HepG2 (cell line): Measurements from ENCODE around the gene NGB. TPM values are rescaled to one million over a fixed set of nuclear protein-coding genes. Genes with fewer than 3 reads are reported as not detected.

Source experiments
- ATAC-seq: fragments of 200-7000 bp; cut with Tn5 transposase; 3 replicates; pipeline ENCODE4 v1.9.1; 2020; ENCODE audit warnings: mild to moderate bottlenecking, moderate library complexity
- BruUV-seq: library from RNA; stranded (reverse); fragments of 400-500 nt; replicated peaks from 2 replicates; lab custom pipeline; 2021; lab: Mats Ljungman, UMichigan
- CTCF ChIA-PET: fragments of 300-600 bp; formaldehyde crosslinking; extraction: SDS; loops from one replicate; lab custom pipeline; 2021; ENCODE audit warnings: low total read pairs, inconsistent platforms, low intra/inter-chr PET ratio; lab: Yijun Ruan, JAX
- POLR2A ChIA-PET: fragments of 350-600 bp; sonication (Branson Sonifier 250); formaldehyde crosslinking; loops from one replicate; lab custom pipeline; 2020; ENCODE audit warnings: antibody characterized with exemption, inconsistent platforms; lab: Yijun Ruan, JAX
- DNase-seq: peaks from one replicate; pipeline ENCODE4 v3.0.0-alpha.2; 2015; ENCODE audit warnings: low spot score
- FAIRE-seq: peaks from 3 replicates; lab custom pipeline; 2011; peaks lifted over from hg19 to GRCh38; lab: Jason Lieb, UNC
- H2AFZ ChIP-seq: one replicate; pipeline ENCODE4 v1.6.1; 2011; ENCODE audit warnings: low read length, inconsistent platforms
- H3K27ac ChIP-seq: fragments of 300-600 bp; 3 replicates; pipeline ENCODE4 v1.8.0; 2011; ENCODE audit warnings: mixed run types, mild to moderate bottlenecking, mixed read lengths, low read length, inconsistent platforms; ENCODE audit not compliant: insufficient read depth; ENCODE audit errors: extremely low read length
- H3K27me3 ChIP-seq, 2 experiments: fragments of 200-600 bp in 1 of 2; 2 replicates in 1 of 2; 3 replicates in 1 of 2; pipeline versions ENCODE4 v1.6.0 to v1.8.0; 2011; ENCODE audit warnings: low read length in 2 of 2, mild to moderate bottlenecking in 2 of 2, moderate library complexity in 2 of 2, inconsistent platforms in 1 of 2; ENCODE audit not compliant: insufficient read depth in 2 of 2, control insufficient read depth in 1 of 2
- H3K36me3 ChIP-seq, 2 experiments: fragments of 200-600 bp in 1 of 2; replicated peaks in 1 of 2; 2 replicates in 1 of 2; 3 replicates in 1 of 2; pipeline versions ENCODE4 v1.5.1 to v1.8.0; 2011; ENCODE audit warnings: low read length in 2 of 2, inconsistent platforms in 1 of 2; ENCODE audit not compliant: insufficient read depth in 2 of 2, control insufficient read depth in 1 of 2
- H3K4me1 ChIP-seq: 2 replicates; pipeline ENCODE4 v1.5.1; 2012; ENCODE audit warnings: low read length, inconsistent platforms; ENCODE audit not compliant: insufficient read depth
- H3K4me2 ChIP-seq: 2 replicates; pipeline ENCODE4 v1.6.0; 2011; ENCODE audit warnings: low read depth, low read length, inconsistent platforms
- H3K4me3 ChIP-seq, 3 experiments: fragments of 200-600 bp in 1 of 3; sonication (generic), shearing (Covaris generic) in 1 of 3; replicated peaks in 1 of 3; 2 replicates each; pipeline ENCODE4 v1.5.1; 2011 to 2016; ENCODE audit warnings: low read length in 3 of 3, inconsistent platforms in 2 of 3, low read depth in 2 of 3, mild to moderate bottlenecking in 2 of 3, control low read depth in 1 of 3, mixed read lengths in 1 of 3; ENCODE audit not compliant: insufficient read depth in 1 of 3
- H3K79me2 ChIP-seq: one replicate; pipeline ENCODE4 v1.6.1; 2011; ENCODE audit warnings: low read length, inconsistent platforms; ENCODE audit not compliant: insufficient read depth
- H3K9ac ChIP-seq: 2 replicates; pipeline ENCODE4 v1.6.0; 2011; ENCODE audit warnings: mild to moderate bottlenecking, low read depth, low read length, inconsistent platforms; ENCODE audit not compliant: insufficient read depth
- H3K9me3 ChIP-seq: 2 replicates; pipeline ENCODE4 v1.5.1; 2012; ENCODE audit warnings: mild to moderate bottlenecking, low read length
- H4K20me1 ChIP-seq: 2 replicates; pipeline ENCODE4 v1.6.0; 2011; ENCODE audit warnings: inconsistent platforms, mild to moderate bottlenecking, low read length, moderate library complexity; ENCODE audit not compliant: insufficient read depth
- GABPA ChIP-seq, 2 experiments: IDR thresholded peaks; 2 replicates each; pipeline ENCODE4 v1.6.1; 2011 to 2016; ENCODE audit warnings: low read depth in 2 of 2, low read length in 1 of 2, missing biosample characterization in 1 of 2, missing genetic modification characterization in 1 of 2
- HDAC1 ChIP-seq: sonication (generic); formaldehyde crosslinking; IDR thresholded peaks from 2 replicates; pipeline ENCODE4 v1.5.1; 2020; ENCODE audit warnings: mild to moderate bottlenecking, missing genetic modification reagents
- THRA ChIP-seq: sonication (generic); formaldehyde crosslinking; IDR thresholded peaks from 2 replicates; pipeline ENCODE4 v1.4.0; 2020; ENCODE audit warnings: missing genetic modification reagents, borderline replicate concordance
- ZC3H4 ChIP-seq: sonication (generic); formaldehyde crosslinking; IDR thresholded peaks from 2 replicates; pipeline ENCODE4 v1.4.0; 2020; ENCODE audit warnings: missing genetic modification reagents, borderline replicate concordance
- ZFP41 ChIP-seq: sonication (generic); formaldehyde crosslinking; IDR thresholded peaks from 2 replicates; pipeline ENCODE4 v1.4.0; 2020; ENCODE audit warnings: mild to moderate bottlenecking, missing genetic modification reagents, borderline replicate concordance
- ZNF552 ChIP-seq: sonication (generic); formaldehyde crosslinking; IDR thresholded peaks from 2 replicates; pipeline ENCODE4 v1.9.0; 2022; ENCODE audit warnings: missing genetic modification reagents, mild to moderate bottlenecking, borderline replicate concordance
- ZNF704 ChIP-seq: sonication (generic); formaldehyde crosslinking; IDR thresholded peaks from 2 replicates; pipeline ENCODE4 v1.8.1; 2023; ENCODE audit warnings: mild to moderate bottlenecking, inconsistent platforms, moderate library complexity, missing genetic modification reagents, borderline replicate concordance
- ZNF747 ChIP-seq: sonication (generic); formaldehyde crosslinking; IDR thresholded peaks from 2 replicates; pipeline ENCODE4 v1.8.1; 2023; ENCODE audit warnings: missing genetic modification reagents, mild to moderate bottlenecking, borderline replicate concordance
- WGBS: methylation state at CpG from one replicate; pipeline ENCODE4 v1.1.6; 2017; ENCODE audit warnings: low lambda C conversion rate; 5-methylcytosine and 5-hydroxymethylcytosine counted together
- in situ Hi-C: cut with HindIII; loops from 2 replicates; pipeline ENCODE4 v1.10.0; 2017; ENCODE audit warnings: low pct_unique_long_range_greater_than_20kb; ENCODE audit not compliant: extremely low pct_ligation_motif_present
- intact Hi-C: fragments of 100-400 bp; cut with micrococcal nuclease; formaldehyde crosslinking; loops from one replicate; pipeline ENCODE4 v1.10.0; 2022; ENCODE audit not compliant: unreplicated experiment
- polyA plus RNA-seq, 8 experiments: library from polyadenylated mRNA; depleted of rRNA in 3 of 8; stranded (reverse) in 7 of 8; unstranded in 1 of 8; fragments of >200 nt; fragmentation: Illumina TruSeq in 4 of 8; extraction: Trizol in 4 of 8; gene quantifications; 2 replicates each; pipeline versions ENCODE4 v1.2.1 to v1.2.3, GENCODE V29; 2011 to 2016; ENCODE audit warnings: low read depth in 4 of 8, missing spikeins in 1 of 8, mixed read lengths in 1 of 8; ENCODE audit not compliant: insufficient read depth in 1 of 8
- total RNA-seq, 5 experiments: library from RNA; depleted of rRNA; stranded (reverse); fragments of >200 nt; fragmentation: Illumina TruSeq; extraction: Trizol; gene quantifications; 2 replicates each; pipeline ENCODE4 v1.2.3, GENCODE V29; 2016; ENCODE audit warnings: low read depth in 1 of 5
- TF ChIP-seq, protein P1 (sequence below): sonication (generic); formaldehyde crosslinking; IDR thresholded peaks from 2 replicates; pipeline ENCODE4 v1.5.1; 2020; ENCODE audit warnings: missing genetic modification reagents, mild to moderate bottlenecking, borderline replicate concordance
- TF ChIP-seq, protein P2 (sequence below): sonication (generic); formaldehyde crosslinking; IDR thresholded peaks from 2 replicates; pipeline ENCODE4 v1.8.0; 2022; ENCODE audit warnings: low read depth, missing genetic modification reagents
- TF ChIP-seq, protein P3 (sequence below): sonication (generic); formaldehyde crosslinking; IDR thresholded peaks from 2 replicates; pipeline ENCODE4 v1.4.0; 2020; ENCODE audit warnings: missing genetic modification reagents, mild to moderate bottlenecking, borderline replicate concordance
- TF ChIP-seq, protein P4 (sequence below): sonication (generic); formaldehyde crosslinking; IDR thresholded peaks from 2 replicates; pipeline ENCODE4 v1.8.0; 2022; ENCODE audit warnings: mild to moderate bottlenecking, missing genetic modification reagents, moderate library complexity

The NGB gene
- total and polyA plus RNA-seq, 2 of the 13 experiments (the other 11 are each of a cell fraction or from before 2014, with no cell fraction given): 0.04 TPM; not detected in 1

DNA sequence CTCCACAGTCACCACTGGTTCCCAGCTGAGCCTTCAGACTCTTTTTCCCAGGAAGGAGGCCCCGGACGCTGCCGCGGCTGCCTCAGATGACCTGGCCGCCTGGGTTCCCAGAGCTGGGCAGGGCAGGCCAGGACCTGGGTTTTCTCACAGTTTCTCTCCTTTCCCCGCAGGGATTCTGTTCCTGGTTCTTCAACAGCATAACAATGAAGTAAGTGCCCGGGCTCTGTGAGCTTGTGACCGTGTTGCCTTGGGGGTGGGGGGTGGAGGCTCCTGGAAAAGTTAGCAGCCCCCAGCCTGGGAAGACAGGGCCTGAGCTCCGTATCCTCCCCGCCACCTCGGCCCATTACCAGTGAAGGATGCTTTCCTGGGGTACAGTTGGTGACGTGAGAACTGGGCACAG, 45.8 kb downstream of the NGB start (continued):
- TF ChIP-seq ZNF552: no peak
- TF ChIP-seq ZNF747 (CRISPR knock-in tag): no peak
- no peak for TF ChIP-seq GABPA (IDR thresholded peaks at IDR 0.05; ENCODE audit: low read depth, low read length)
- TF ChIP-seq GABPA (CRISPR knock-in tag; IDR thresholded peaks at IDR 0.05; ENCODE audit: low read depth): no peak
- TF ChIP-seq, protein P1, sequence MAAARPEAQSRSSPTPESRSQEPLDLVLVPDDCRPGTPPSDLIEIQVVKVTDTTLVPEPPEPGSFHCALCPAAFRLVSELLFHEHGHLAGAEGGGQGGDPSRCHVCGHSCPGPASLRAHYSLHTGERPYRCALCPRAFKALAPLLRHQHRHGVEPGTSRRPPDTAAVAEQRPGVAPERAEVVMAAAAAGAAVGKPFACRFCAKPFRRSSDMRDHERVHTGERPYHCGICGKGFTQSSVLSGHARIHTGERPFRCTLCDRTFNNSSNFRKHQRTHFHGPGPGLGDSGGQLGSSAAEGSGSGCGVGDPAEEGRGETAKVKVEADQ (CRISPR knock-in tag): no peak

GRCh38 chr14:77224212-77224611, 46.8 kb downstream of the NGB start:
- no peak for FAIRE-seq
- CTCF ChIA-PET: no interaction called here
- TF ChIP-seq, protein P2, sequence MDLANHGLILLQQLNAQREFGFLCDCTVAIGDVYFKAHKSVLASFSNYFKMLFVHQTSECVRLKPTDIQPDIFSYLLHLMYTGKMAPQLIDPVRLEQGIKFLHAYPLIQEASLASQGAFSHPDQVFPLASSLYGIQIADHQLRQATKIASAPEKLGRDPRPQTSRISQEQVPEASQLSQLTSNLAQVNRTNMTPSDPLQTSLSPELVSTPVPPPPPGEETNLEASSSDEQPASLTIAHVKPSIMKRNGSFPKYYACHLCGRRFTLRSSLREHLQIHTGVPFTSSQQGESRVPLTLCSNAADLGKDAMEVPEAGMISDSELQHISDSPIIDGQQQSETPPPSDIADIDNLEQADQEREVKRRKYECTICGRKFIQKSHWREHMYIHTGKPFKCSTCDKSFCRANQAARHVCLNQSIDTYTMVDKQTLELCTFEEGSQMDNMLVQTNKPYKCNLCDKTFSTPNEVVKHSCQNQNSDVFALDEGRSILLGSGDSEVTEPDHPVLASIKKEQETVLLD (CRISPR knock-in tag): no peak
- no peak for TF ChIP-seq THRA (CRISPR knock-in tag)
- TF ChIP-seq, protein P3, sequence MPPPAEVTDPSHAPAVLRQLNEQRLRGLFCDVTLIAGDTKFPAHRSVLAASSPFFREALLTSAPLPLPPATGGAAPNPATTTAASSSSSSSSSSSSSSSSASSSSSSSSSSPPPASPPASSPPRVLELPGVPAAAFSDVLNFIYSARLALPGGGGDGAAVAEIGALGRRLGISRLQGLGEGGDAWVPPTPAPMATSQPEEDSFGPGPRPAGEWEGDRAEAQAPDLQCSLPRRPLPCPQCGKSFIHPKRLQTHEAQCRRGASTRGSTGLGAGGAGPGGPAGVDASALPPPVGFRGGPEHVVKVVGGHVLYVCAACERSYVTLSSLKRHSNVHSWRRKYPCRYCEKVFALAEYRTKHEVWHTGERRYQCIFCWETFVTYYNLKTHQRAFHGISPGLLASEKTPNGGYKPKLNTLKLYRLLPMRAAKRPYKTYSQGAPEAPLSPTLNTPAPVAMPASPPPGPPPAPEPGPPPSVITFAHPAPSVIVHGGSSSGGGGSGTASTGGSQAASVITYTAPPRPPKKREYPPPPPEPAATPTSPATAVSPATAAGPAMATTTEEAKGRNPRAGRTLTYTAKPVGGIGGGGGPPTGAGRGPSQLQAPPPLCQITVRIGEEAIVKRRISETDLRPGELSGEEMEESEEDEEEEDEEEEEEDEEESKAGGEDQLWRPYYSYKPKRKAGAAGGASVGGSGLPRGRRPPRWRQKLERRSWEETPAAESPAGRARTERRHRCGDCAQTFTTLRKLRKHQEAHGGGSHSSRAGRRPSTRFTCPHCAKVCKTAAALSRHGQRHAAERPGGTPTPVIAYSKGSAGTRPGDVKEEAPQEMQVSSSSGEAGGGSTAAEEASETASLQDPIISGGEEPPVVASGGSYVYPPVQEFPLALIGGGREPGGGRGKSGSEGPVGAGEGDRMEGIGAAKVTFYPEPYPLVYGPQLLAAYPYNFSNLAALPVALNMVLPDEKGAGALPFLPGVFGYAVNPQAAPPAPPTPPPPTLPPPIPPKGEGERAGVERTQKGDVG: no peak
- TF ChIP-seq ZNF704 (CRISPR knock-in tag): no peak
- TF ChIP-seq HDAC1: no peak
- no peak for TF ChIP-seq ZC3H4 (CRISPR knock-in tag)
- TF ChIP-seq, protein P4, sequence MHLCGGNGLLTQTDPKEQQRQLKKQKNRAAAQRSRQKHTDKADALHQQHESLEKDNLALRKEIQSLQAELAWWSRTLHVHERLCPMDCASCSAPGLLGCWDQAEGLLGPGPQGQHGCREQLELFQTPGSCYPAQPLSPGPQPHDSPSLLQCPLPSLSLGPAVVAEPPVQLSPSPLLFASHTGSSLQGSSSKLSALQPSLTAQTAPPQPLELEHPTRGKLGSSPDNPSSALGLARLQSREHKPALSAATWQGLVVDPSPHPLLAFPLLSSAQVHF (CRISPR knock-in tag): no peak
- no peak for TF ChIP-seq ZFP41 (CRISPR knock-in tag)

More at GRCh38 chr14:77224212-77224611, 46.8 kb downstream of the NGB start:
- DNase-seq (no peak), ATAC-seq (no peak)
- H3K9me3 ChIP-seq: no peaks in the 10 kb centered on the region
- H4K20me1 ChIP-seq: no peaks in the 10 kb centered on the region
- intact Hi-C loops: no loop called here
- H3K36me3 ChIP-seq: no peaks in the 10 kb centered on the region
- H3K9ac ChIP-seq: no peak overlapping the region
- H3K27ac ChIP-seq: no peak overlapping the region
- no peaks in the 10 kb centered on the region for H3K27me3 ChIP-seq
- no peaks in the 10 kb centered on the region for H3K79me2 ChIP-seq
- no TSS peak for BruUV-seq
- POLR2A ChIA-PET: no interaction called here
- H3K4me3 ChIP-seq: no peak overlapping the region
- no peak overlapping the region for H2AFZ ChIP-seq
- no peaks in the 10 kb centered on the region for H3K4me1 ChIP-seq
- in situ Hi-C loops: no loop called here
- no peak overlapping the region for H3K4me2 ChIP-seq
- WGBS: 42% methylated on average over 4 of the region's 4 CpGs
